Psoas muscle (tissue), 8 donors: ENCODE data around the gene LEMD1. TPM values are rescaled to one million over a fixed set of nuclear protein-coding genes. Genes with fewer than 3 reads are reported as not detected.

ENCODE experiments used
- ATAC-seq, 4 donors: fragments of 200-7000 bp; cut with Tn5 transposase; one replicate each; pipeline ENCODE4 v1.9.1; 2020; ENCODE audit warnings: moderate library complexity in 3 of 4, mild to moderate bottlenecking in 2 of 4
- DNase-seq, 2 donors: peaks; one replicate each; pipeline ENCODE4 v3.0.0-alpha.2; 2020
- H3K27ac ChIP-seq: fragments of 200-600 bp; one replicate; pipeline ENCODE4 v1.8.0; 2022
- H3K27me3 ChIP-seq, 3 donors: fragments of 200-600 bp in 1 of 3; one replicate each; pipeline versions ENCODE4 v1.6.1 to v1.8.0; 2013 to 2022; ENCODE audit warnings: low read length in 2 of 3, mild to moderate bottlenecking in 2 of 3, moderate library complexity in 1 of 3; ENCODE audit not compliant: insufficient read depth in 3 of 3
- H3K36me3 ChIP-seq, 2 donors: fragments of 200-600 bp in 1 of 2; one replicate each; pipeline versions ENCODE4 v1.6.1 to v1.8.0; 2013 to 2022; ENCODE audit warnings: low read depth in 1 of 2, mild to moderate bottlenecking in 1 of 2, moderate library complexity in 1 of 2; ENCODE audit not compliant: insufficient read depth in 1 of 2
- H3K4me1 ChIP-seq: fragments of 200-600 bp; one replicate; pipeline ENCODE4 v1.8.0; 2022
- H3K4me3 ChIP-seq: fragments of 200-600 bp; one replicate; pipeline ENCODE4 v1.8.0; 2022; ENCODE audit warnings: mild to moderate bottlenecking
- H3K9me3 ChIP-seq: fragments of 200-600 bp; one replicate; pipeline ENCODE4 v1.8.0; 2022
- CTCF ChIP-seq: fragments of 200-600 bp; IDR thresholded peaks from one replicate; pipeline ENCODE4 v1.8.0; 2022; ENCODE audit warnings: antibody characterized with exemption
- WGBS, 3 donors: extraction: QIAGEN DNeasy Blood & Tissue Kit; methylation state at CpG; one replicate each; pipeline versions ENCODE4 v1.1.6 to v1.1.7; 2013; 5-methylcytosine and 5-hydroxymethylcytosine counted together
- intact Hi-C, 2 donors: fragments of 100-400 bp; cut with DNase I; formaldehyde crosslinking; loops; one replicate each; pipeline versions ENCODE4 v1.11.0 to v1.14.2; 2022
- polyA plus RNA-seq, 3 donors: library from polyadenylated mRNA; stranded (reverse); fragments of 200-250 nt; gene quantifications; one replicate each; pipeline ENCODE4 v1.2.3, GENCODE V29; 2013
- total RNA-seq, 4 donors: library from RNA; stranded (reverse); fragmentation: NEBNext Ultra II Directional in 2 of 4; extraction: Animal tissue kit (Norgen Biotek cat#: 25700) in 2 of 4; gene quantifications; one replicate each; pipeline versions ENCODE4 v1.2.1 to v1.2.4, GENCODE V29; 2021 to 2023
- donor health status: healthy with polysubstance abuse.
- donor health status: DM: no; HTN: no; CAD: no; lungs with moderate emphysema.
- donor health status: Bipolar disorder and iron deficiency.
- donor health status: healthy.
- donor health status: DM: yes; HTN: yes; CAD: no.
- donor health status: DM: no; HTN: no; CAD: no.
- donor health status: DM: no; HTN: no; CAD: no.
- donor health status: DM: yes; HTN: yes; CAD: no.

Gene LEMD1
- total and polyA plus RNA-seq, 7 donors, result not detected

- H3K27me3 ChIP-seq, result no peaks in the 10 kb centered on the region
- DNase-seq, result no peak
- no peaks in the 10 kb centered on the region for H3K9me3 ChIP-seq
- intact Hi-C loops, result no loop called here
- peaks cover 12% of the 10 kb centered on the region for H3K4me1 ChIP-seq
- WGBS, 3 donors, result 44 to 55% (median 50%) methylated on average over 8 of the region's 8 CpGs
- no peak overlapping the region for H3K27ac ChIP-seq
- H3K4me3 ChIP-seq, result no peak overlapping the region
- no peaks in the 10 kb centered on the region for H3K36me3 ChIP-seq
- ATAC-seq, result no peak
- no peak for TF ChIP-seq CTCF
Observed at GRCh38 chr1:205424901-205425600, 3.2 kb upstream of the LEMD1 start.

GRCh38 chr1:205423814-205424399, 2.1 kb upstream of the LEMD1 start:
- Histone ChIP-seq H3K4me1 (peaks cover 12% of the 10 kb centered on the region), H3K4me3 (no peak overlapping the region), H3K27ac (no peak overlapping the region), H3K36me3 (no peaks in the 10 kb centered on the region), H3K27me3 (no peaks in the 10 kb centered on the region), H3K9me3 (no peaks in the 10 kb centered on the region)
- TF ChIP-seq CTCF, result no peak
- no peak for ATAC-seq
- DNase-seq, result no peak
- intact Hi-C loops, result no loop called here
- WGBS, 3 donors, result 84 to 89% (median 88%) methylated on average over 6 of the region's 6 CpGs

- Histone ChIP-seq H3K4me3 (no peak overlapping the region), H3K27ac (no peak overlapping the region), H3K36me3 (no peaks in the 10 kb centered on the region), H3K27me3 (no peaks in the 10 kb centered on the region), H3K9me3 (no peaks in the 10 kb centered on the region), H3K4me1 (peaks cover 12% of the 10 kb centered on the region)
- 65 to 66% (median 66%) methylated on average over 4 of the region's 4 CpGs for WGBS, 3 donors
- DNase-seq, result no peak
- no peak for TF ChIP-seq CTCF
- intact Hi-C loops, result no loop called here
- ATAC-seq, result no peak
Observed at GRCh38 chr1:205422993-205423642, 1.3 kb upstream of the LEMD1 start.

GRCh38 chr1:205420938-205421337, 918 bp downstream of the LEMD1 start:
- H3K4me1 ChIP-seq, result peaks cover 12% of the 10 kb centered on the region
- ATAC-seq (no peak), DNase-seq (no peak)
- H3K27me3 ChIP-seq, result no peaks in the 10 kb centered on the region
- H3K36me3 ChIP-seq, result no peaks in the 10 kb centered on the region
- no peak overlapping the region for H3K4me3 ChIP-seq
- intact Hi-C loops, result no loop called here
- 61 to 67% (median 61%) methylated on average over 2 of the region's 2 CpGs for WGBS, 3 donors
- no peak for TF ChIP-seq CTCF
- peak overlapping the region; percentile 51 for H3K27ac ChIP-seq
- no peaks in the 10 kb centered on the region for H3K9me3 ChIP-seq
